BJ (cell line): ENCODE results near the gene GTF2B. TPM values are rescaled to one million over a fixed set of nuclear protein-coding genes. Genes with fewer than 3 reads are reported as not detected.

ENCODE experiments used
- CTCF ChIA-PET: fragments of 350-600 bp; formaldehyde crosslinking; extraction: SDS; loops from one replicate; lab custom pipeline; 2021; ENCODE audit warnings: antibody characterized with exemption, inconsistent platforms; lab: Yijun Ruan, JAX
- POLR2A ChIA-PET: fragments of 300-600 bp; sonication (Branson Sonifier 250); formaldehyde crosslinking; extraction: SDS; loops from one replicate; lab custom pipeline; 2021; ENCODE audit warnings: antibody characterized with exemption; lab: Charles Lee
- DNase-seq: peaks from one replicate; pipeline ENCODE4 v3.0.0-alpha.2; 2011; ENCODE audit warnings: low read depth
- H3K27me3 ChIP-seq: 2 replicates; pipeline ENCODE4 v1.6.0; 2011; ENCODE audit warnings: low read length; ENCODE audit not compliant: control insufficient read depth, insufficient read depth
- H3K36me3 ChIP-seq: 2 replicates; pipeline ENCODE4 v1.5.1; 2011; ENCODE audit warnings: low read length; ENCODE audit not compliant: control insufficient read depth, insufficient read depth
- H3K4me3 ChIP-seq: 2 replicates; pipeline ENCODE4 v1.5.1; 2011; ENCODE audit warnings: low read depth, mild to moderate bottlenecking, control low read depth, low read length
- polyA plus RNA-seq: library from polyadenylated mRNA; depleted of rRNA; stranded (reverse); fragments of >200 nt; gene quantifications from 2 replicates; pipeline ENCODE4 v1.2.3, GENCODE V29; 2011
- TF ChIP-seq, protein P1 (sequence below): IDR thresholded peaks from 2 replicates; pipeline ENCODE4 v1.5.1; 2011; ENCODE audit warnings: low read depth, mild to moderate bottlenecking, control low read depth, inconsistent platforms, low read length, moderate library complexity; ENCODE audit not compliant: insufficient read depth

The GTF2B gene
- polyA plus RNA-seq, 1 experiment = 22.4 TPM

- DNase-seq = no peak
- H3K27me3 ChIP-seq = no peaks in the 10 kb centered on the region
- H3K4me3 ChIP-seq = peak overlapping the region; percentile 86
- no peaks in the 10 kb centered on the region for H3K36me3 ChIP-seq
- POLR2A ChIA-PET = no interaction called here
- CTCF ChIA-PET = no interaction called here
- TF ChIP-seq, protein P1, sequence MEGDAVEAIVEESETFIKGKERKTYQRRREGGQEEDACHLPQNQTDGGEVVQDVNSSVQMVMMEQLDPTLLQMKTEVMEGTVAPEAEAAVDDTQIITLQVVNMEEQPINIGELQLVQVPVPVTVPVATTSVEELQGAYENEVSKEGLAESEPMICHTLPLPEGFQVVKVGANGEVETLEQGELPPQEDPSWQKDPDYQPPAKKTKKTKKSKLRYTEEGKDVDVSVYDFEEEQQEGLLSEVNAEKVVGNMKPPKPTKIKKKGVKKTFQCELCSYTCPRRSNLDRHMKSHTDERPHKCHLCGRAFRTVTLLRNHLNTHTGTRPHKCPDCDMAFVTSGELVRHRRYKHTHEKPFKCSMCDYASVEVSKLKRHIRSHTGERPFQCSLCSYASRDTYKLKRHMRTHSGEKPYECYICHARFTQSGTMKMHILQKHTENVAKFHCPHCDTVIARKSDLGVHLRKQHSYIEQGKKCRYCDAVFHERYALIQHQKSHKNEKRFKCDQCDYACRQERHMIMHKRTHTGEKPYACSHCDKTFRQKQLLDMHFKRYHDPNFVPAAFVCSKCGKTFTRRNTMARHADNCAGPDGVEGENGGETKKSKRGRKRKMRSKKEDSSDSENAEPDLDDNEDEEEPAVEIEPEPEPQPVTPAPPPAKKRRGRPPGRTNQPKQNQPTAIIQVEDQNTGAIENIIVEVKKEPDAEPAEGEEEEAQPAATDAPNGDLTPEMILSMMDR = no peak
Measured at GRCh38 chr1:88891951-88892340, 579 bp upstream of the GTF2B start.

DNA sequence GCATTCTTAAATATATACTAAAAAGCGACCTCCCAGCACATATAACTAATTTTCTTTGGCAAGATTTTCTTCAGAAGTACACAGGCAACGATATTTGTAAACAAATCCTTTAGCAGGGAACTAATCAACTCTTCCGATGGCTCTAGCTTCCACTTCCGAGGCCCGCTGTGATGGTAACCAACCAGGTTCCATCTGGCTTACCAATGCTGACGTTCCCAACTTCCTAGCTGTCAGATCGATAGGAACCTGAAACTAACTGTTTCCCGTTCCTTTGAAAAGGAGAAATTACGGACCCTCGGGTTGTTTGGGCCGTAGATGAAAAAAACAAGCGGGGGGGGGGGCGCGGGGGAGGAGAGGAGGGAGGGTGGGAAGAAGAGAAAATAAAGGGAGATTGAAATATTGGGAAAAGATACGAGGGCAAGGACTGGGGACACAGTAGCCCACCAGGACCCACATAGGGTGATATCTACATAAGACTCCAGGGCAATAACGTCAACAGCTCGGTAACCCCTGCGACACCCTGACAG, 513 bp downstream of the GTF2B start:
- Histone ChIP-seq H3K27me3 (no peaks in the 10 kb centered on the region), H3K36me3 (0 out of 2 replicates have a peak, but pooled peaks cover 1% of the 10 kb centered on the region), H3K4me3 (peak overlapping the region; percentile 86)
- TF ChIP-seq, protein P1 = no peak
- no peak for DNase-seq
- CTCF ChIA-PET = interaction anchor here (1.0 to 3.1 kb wide), 3 partner anchors 10 to 16 kb away, joined by 3 to 18 read pairs (median 5); no protein-coding TSS in a partner anchor
- POLR2A ChIA-PET = interaction anchor here (0.7 kb wide), 1 partner anchor 1013 kb away, joined by 7 read pairs; no protein-coding TSS in a partner anchor

- Histone ChIP-seq H3K27me3 (no peaks in the 10 kb centered on the region), H3K4me3 (peak overlapping the region; percentile 86), H3K36me3 (peaks cover 3% of the 10 kb centered on the region)
- TF ChIP-seq, protein P1 = no peak
- CTCF ChIA-PET = interaction anchor here (1.0 to 3.1 kb wide), 3 partner anchors 9 to 17 kb away, joined by 3 to 18 read pairs (median 5); no protein-coding TSS in a partner anchor
- POLR2A ChIA-PET = interaction anchor here (0.5 kb wide), 1 partner anchor 193 kb away, joined by 5 read pairs; no protein-coding TSS in a partner anchor
- no peak for DNase-seq
Measured at GRCh38 chr1:88890131-88890530, 1.2 kb downstream of the GTF2B start.

GRCh38 chr1:88888750-88889149, 2.6 kb downstream of the GTF2B start:
- Histone ChIP-seq H3K4me3 (no peak overlapping the region), H3K27me3 (no peaks in the 10 kb centered on the region), H3K36me3 (peaks cover 5% of the 10 kb centered on the region)
- ChIA-PET CTCF (interaction anchor here (0.6 to 3.1 kb wide), 4 partner anchors 12 to 233 kb away, joined by 3 to 18 read pairs (median 4); no protein-coding TSS in a partner anchor), POLR2A (no interaction called here)
- DNase-seq = no peak
- TF ChIP-seq, protein P1 = no peak

GRCh38 chr1:88885933-88886332, 5.4 kb downstream of the GTF2B start:
- no peak overlapping the region for H3K4me3 ChIP-seq
- no peaks in the 10 kb centered on the region for H3K27me3 ChIP-seq
- H3K36me3 ChIP-seq = peaks cover 7% of the 10 kb centered on the region
- CTCF ChIA-PET = interaction anchor here (0.6 to 1.4 kb wide), 2 partner anchors 9 to 24 kb away, joined by 5 to 6 read pairs; no protein-coding TSS in a partner anchor
- TF ChIP-seq, protein P1 = no peak
- no peak for DNase-seq
- POLR2A ChIA-PET = no interaction called here
